Panc1 (cell line): Measurements from ENCODE around the gene SAPCD1. TPM values are rescaled to one million over a fixed set of nuclear protein-coding genes. Genes with fewer than 3 reads are reported as not detected.
A peak's percentile ranks its signal among the peaks of the same experiment; 100 is the strongest.

Experiments
- ATAC-seq: fragments of 200-7000 bp; cut with Tn5 transposase; 2 replicates; pipeline ENCODE4 v1.9.1; 2020; ENCODE audit warnings: mild to moderate bottlenecking, moderate library complexity
- BruUV-seq: library from RNA; stranded (reverse); fragments of 400-500 nt; replicated peaks from 2 replicates; lab custom pipeline; 2021; lab: Mats Ljungman, UMichigan
- CTCF ChIA-PET: fragments of 300-600 bp; sonication (Branson Sonifier 250); formaldehyde crosslinking; loops from one replicate; lab custom pipeline; 2022; ENCODE audit warnings: antibody characterized with exemption; lab: Charles Lee
- POLR2A ChIA-PET: fragments of 300-600 bp; sonication (Branson Sonifier 250); formaldehyde crosslinking; loops from one replicate; lab custom pipeline; 2022; ENCODE audit warnings: antibody characterized with exemption; lab: Charles Lee
- DNase-seq: peaks from one replicate; pipeline ENCODE4 v3.0.0-alpha.2; 2010; ENCODE audit warnings: low read depth, low spot score
- H3K27ac ChIP-seq: 2 replicates; pipeline ENCODE4 v1.5.1; 2011; ENCODE audit warnings: mild to moderate bottlenecking, low read length, inconsistent platforms
- H3K27me3 ChIP-seq: fragments of 200-500 bp; sonication (Bioruptor generic); 2 replicates; pipeline ENCODE4 v1.6.0; 2014; ENCODE audit warnings: low read length, inconsistent platforms; ENCODE audit not compliant: control insufficient read depth, insufficient read depth
- H3K36me3 ChIP-seq: fragments of 200-500 bp; sonication (Bioruptor generic); 2 replicates; pipeline ENCODE4 v1.5.1; 2014; ENCODE audit warnings: inconsistent platforms, mild to moderate bottlenecking, low read length, moderate library complexity; ENCODE audit not compliant: control insufficient read depth, insufficient read depth
- H3K4me1 ChIP-seq: 2 replicates; pipeline ENCODE4 v1.5.1; 2011; ENCODE audit warnings: inconsistent platforms, mild to moderate bottlenecking, low read length, moderate library complexity; ENCODE audit not compliant: control insufficient read depth, insufficient read depth
- H3K4me3 ChIP-seq, 2 experiments: 2 replicates each; pipeline ENCODE4 v1.5.1; 2011 to 2012; ENCODE audit warnings: low read depth in 2 of 2, low read length in 2 of 2, mild to moderate bottlenecking in 2 of 2, inconsistent platforms in 1 of 2, moderate library complexity in 1 of 2
- H3K9me3 ChIP-seq: fragments of 200-500 bp; sonication (Bioruptor generic); 2 replicates; pipeline ENCODE4 v1.5.1; 2014; ENCODE audit warnings: low read depth, mild to moderate bottlenecking, inconsistent platforms, low read length, moderate library complexity; ENCODE audit not compliant: control insufficient read depth, insufficient read depth
- POLR2AphosphoS5 ChIP-seq: IDR thresholded peaks from 2 replicates; pipeline ENCODE4 v1.6.1; 2012; ENCODE audit warnings: mild to moderate bottlenecking, low read depth, low read length, moderate library complexity
- SIN3A ChIP-seq: IDR thresholded peaks from 2 replicates; pipeline ENCODE4 v1.6.1; 2012; ENCODE audit warnings: low read depth, mild to moderate bottlenecking, low read length, moderate library complexity, borderline replicate concordance; ENCODE audit not compliant: insufficient read depth
- TCF7L2 ChIP-seq: IDR thresholded peaks from 2 replicates; pipeline ENCODE4 v1.6.1; 2011; ENCODE audit warnings: mild to moderate bottlenecking, low read depth, low read length, inconsistent platforms
- in situ Hi-C: cut with HindIII; loops from 2 replicates; pipeline ENCODE4 v1.10.0; 2016; ENCODE audit warnings: low sequenced_read_pairs, low pct_unique_long_range_greater_than_20kb
- intact Hi-C: fragments of 100-400 bp; cut with micrococcal nuclease; formaldehyde crosslinking; loops from one replicate; pipeline ENCODE4 v1.10.0; 2022; ENCODE audit not compliant: unreplicated experiment
- total RNA-seq: library from RNA; stranded (reverse); gene quantifications from one replicate; pipeline ENCODE4 v1.2.1, GENCODE V29; 2021; ENCODE audit not compliant: unreplicated experiment
- TF ChIP-seq, protein P1 (sequence below), 2 experiments: IDR thresholded peaks; 2 replicates each; pipeline ENCODE4 v1.6.1; 2011 to 2012; ENCODE audit warnings: low read depth in 2 of 2, control low read depth in 1 of 2, low read length in 1 of 2, mild to moderate bottlenecking in 1 of 2, moderate library complexity in 1 of 2; ENCODE audit not compliant: insufficient read depth in 1 of 2
- TF ChIP-seq, protein P2 (sequence below): fragments of 450-650 bp; IDR thresholded peaks from 2 replicates; pipeline ENCODE4 v1.5.1; 2017; ENCODE audit warnings: mild to moderate bottlenecking

The SAPCD1 gene
- total RNA-seq, 1 experiment from 2014 or later, result 6.3 TPM

DNA sequence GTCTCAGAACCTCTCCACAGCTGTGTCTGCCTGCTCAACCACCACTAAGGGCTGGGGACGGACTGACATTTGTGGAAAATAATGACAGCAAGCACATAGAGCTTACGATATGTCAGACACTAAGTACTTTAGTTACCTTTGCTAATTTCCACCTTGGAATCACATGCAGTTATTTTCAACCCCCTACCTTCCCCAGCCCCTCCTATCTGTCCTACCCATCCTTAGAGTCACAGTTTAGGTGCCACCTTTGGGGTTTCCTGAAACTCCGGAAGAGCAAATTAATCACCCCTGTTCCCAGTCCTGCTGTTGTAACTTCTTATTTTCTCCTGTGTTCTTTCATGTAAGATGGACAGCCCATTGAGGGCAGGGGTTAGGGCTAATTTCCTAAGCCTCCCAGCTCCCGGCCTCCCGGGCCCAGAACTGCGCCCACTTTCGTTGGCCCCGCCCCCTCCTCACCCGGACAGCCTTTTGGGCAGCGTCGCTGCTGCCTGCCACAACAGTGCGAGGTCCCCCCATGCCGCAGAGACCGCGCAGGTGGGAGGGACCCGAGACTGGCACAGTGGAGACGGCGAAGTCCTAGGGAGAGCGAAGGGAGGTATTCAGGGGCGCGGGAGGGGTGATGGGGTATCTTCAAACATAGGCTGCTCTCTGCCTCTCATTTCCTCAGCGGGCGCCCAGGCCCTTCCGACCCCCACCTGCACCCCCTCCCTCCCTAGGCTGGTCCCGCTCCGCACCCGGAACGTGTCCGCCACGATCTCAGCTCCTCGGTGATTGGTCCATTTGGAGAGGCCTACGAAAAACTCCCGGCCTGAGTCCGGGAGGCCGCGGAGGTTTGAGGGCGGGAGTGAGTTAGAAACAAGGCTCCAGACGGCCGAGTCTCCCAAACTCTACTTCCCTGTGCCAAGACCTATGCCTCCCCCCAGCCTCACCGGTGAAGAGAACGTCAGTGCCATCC lies 34.5 kb upstream of the SAPCD1 start:
- TF ChIP-seq, protein P1, sequence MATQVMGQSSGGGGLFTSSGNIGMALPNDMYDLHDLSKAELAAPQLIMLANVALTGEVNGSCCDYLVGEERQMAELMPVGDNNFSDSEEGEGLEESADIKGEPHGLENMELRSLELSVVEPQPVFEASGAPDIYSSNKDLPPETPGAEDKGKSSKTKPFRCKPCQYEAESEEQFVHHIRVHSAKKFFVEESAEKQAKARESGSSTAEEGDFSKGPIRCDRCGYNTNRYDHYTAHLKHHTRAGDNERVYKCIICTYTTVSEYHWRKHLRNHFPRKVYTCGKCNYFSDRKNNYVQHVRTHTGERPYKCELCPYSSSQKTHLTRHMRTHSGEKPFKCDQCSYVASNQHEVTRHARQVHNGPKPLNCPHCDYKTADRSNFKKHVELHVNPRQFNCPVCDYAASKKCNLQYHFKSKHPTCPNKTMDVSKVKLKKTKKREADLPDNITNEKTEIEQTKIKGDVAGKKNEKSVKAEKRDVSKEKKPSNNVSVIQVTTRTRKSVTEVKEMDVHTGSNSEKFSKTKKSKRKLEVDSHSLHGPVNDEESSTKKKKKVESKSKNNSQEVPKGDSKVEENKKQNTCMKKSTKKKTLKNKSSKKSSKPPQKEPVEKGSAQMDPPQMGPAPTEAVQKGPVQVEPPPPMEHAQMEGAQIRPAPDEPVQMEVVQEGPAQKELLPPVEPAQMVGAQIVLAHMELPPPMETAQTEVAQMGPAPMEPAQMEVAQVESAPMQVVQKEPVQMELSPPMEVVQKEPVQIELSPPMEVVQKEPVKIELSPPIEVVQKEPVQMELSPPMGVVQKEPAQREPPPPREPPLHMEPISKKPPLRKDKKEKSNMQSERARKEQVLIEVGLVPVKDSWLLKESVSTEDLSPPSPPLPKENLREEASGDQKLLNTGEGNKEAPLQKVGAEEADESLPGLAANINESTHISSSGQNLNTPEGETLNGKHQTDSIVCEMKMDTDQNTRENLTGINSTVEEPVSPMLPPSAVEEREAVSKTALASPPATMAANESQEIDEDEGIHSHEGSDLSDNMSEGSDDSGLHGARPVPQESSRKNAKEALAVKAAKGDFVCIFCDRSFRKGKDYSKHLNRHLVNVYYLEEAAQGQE (IDR thresholded peaks at IDR 0.05; ENCODE audit: insufficient read depth in 1 of 2, low read depth in 2 of 2, low read length in 1 of 2), result no peak
- TF ChIP-seq POLR2AphosphoS5, result no peak
- TF ChIP-seq, protein P2, sequence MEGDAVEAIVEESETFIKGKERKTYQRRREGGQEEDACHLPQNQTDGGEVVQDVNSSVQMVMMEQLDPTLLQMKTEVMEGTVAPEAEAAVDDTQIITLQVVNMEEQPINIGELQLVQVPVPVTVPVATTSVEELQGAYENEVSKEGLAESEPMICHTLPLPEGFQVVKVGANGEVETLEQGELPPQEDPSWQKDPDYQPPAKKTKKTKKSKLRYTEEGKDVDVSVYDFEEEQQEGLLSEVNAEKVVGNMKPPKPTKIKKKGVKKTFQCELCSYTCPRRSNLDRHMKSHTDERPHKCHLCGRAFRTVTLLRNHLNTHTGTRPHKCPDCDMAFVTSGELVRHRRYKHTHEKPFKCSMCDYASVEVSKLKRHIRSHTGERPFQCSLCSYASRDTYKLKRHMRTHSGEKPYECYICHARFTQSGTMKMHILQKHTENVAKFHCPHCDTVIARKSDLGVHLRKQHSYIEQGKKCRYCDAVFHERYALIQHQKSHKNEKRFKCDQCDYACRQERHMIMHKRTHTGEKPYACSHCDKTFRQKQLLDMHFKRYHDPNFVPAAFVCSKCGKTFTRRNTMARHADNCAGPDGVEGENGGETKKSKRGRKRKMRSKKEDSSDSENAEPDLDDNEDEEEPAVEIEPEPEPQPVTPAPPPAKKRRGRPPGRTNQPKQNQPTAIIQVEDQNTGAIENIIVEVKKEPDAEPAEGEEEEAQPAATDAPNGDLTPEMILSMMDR, result no peak
- TF ChIP-seq TCF7L2, result no peak
- no peak for TF ChIP-seq SIN3A
- Histone ChIP-seq H3K27me3 (no peaks in the 10 kb centered on the region), H3K4me1 (peaks cover 23% of the 10 kb centered on the region), H3K9me3 (no peaks in the 10 kb centered on the region), H3K4me3 (peak overlapping the region; percentile 83 to 85; a peak in 2 of 4 replicates), H3K36me3 (peaks cover 10% of the 10 kb centered on the region), H3K27ac (peak overlapping the region; percentile 91; the same call in 1 of the 2 replicates)
- ChIA-PET POLR2A (interaction anchor here (1.0 kb wide), 1 partner anchor 95 kb away, joined by 4 read pairs; no protein-coding TSS in a partner anchor), CTCF (no interaction called here)
- ATAC-seq (no peak), DNase-seq (no peak)
- in situ Hi-C loops (no loop called here), intact Hi-C loops (no loop called here)
- no TSS peak for BruUV-seq

DNA sequence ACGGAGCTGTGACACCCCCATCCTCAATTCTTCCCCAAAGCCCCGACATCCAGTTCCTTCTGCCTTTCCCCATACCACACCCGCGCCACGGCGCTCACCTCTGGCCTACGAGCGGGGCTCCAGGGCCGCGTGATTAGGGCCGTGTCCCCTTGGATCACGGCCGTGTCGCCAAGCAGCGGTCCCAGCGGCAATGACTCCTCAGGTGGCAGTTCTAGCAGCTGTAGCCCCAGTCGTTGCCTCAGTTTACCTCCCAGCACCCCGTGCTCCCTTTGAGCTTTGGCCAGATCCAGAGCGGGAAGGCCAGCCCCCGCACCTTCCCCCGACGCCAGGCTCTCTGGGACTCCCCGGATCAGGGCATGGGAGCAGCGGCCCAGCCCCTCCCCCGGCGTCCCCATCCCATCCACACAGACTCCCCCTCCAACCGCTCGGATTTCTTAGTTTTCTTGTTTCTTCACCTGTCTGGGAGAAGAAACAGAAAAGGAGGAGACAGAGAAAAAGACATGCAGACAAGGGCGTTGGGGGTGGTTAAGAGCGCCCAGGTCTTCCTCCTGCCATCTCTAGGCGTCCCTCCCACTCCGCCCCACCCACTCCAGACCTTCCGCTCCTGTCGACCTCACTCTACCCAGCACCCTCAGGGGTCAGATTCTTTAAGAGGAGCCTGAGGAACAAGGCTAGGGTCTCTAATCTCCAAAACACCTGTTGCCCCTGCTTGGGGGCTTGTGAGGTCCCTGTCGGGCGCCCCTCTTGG lies 33.5 kb upstream of the SAPCD1 start, which contains the start of gene DDAH2:
DDAH2 (minus strand) TSS at position 533 of the 748 bp plus-strand sequence; CDS start at position 395, 138 bp downstream.
- peaks cover 32% of the 10 kb centered on the region for H3K4me1 ChIP-seq
- peak within 1 kb of the TSS; percentile 91 for H3K27ac ChIP-seq
- intact Hi-C loops, result no loop called here
- H3K27me3 ChIP-seq, result no peaks in the 10 kb centered on the region
- H3K9me3 ChIP-seq, result no peaks in the 10 kb centered on the region
- H3K36me3 ChIP-seq, result peaks cover 18% of the 10 kb centered on the region
- DNase-seq, result no peak
- TF ChIP-seq, protein P1 (IDR thresholded peaks at IDR 0.05; ENCODE audit: insufficient read depth in 1 of 2, low read depth in 2 of 2, low read length in 1 of 2), result no peak
- TF ChIP-seq POLR2AphosphoS5 (no peak), SIN3A (no peak), TCF7L2 (no peak)
- TF ChIP-seq, protein P2, result no peak; the same call in none of the 2 replicates
- ChIA-PET POLR2A (interaction anchor here (0.6 to 1.1 kb wide), 3 partner anchors 86 to 180 kb away, joined by 3 to 7 read pairs (median 3); partner anchors contain the start of genes HSPA1A and HSPA1L), CTCF (interaction anchor here (0.6 to 0.8 kb wide), 2 partner anchors 16 to 210 kb away, joined by 4 to 6 read pairs; no protein-coding TSS in a partner anchor)
- in situ Hi-C loops, result no loop called here
- ATAC-seq, result peak; percentile 47
- TSS peak; percentile 53 for BruUV-seq
- H3K4me3 ChIP-seq, result peak within 1 kb of the TSS; percentile 83 to 85
